ENCODE measurements around the gene DSG1. TPM values are rescaled to one million over a fixed set of nuclear protein-coding genes. Genes with fewer than 3 reads are reported as not detected.
A peak's percentile ranks its signal among the peaks of the same experiment; 100 is the strongest.

DSG1 gene
- 0.19 TPM for polyA plus RNA-seq
- long read RNA-seq, donor 1: 0 reads
- long read RNA-seq, donor 2: 0 reads
- long read RNA-seq, donor 3: 0 reads
- long read RNA-seq, donor 4: 0 reads
- long read RNA-seq, donor 5: 0 reads
- long read RNA-seq, donor 6: 0 reads
- long read RNA-seq, donor 7: 0 reads
- long read RNA-seq, donor 8: 0 reads
- long read RNA-seq, donor 9: 0 reads
- long read RNA-seq, donor 10: 0 reads
- long read RNA-seq, donor 11: 0 reads

DNA sequence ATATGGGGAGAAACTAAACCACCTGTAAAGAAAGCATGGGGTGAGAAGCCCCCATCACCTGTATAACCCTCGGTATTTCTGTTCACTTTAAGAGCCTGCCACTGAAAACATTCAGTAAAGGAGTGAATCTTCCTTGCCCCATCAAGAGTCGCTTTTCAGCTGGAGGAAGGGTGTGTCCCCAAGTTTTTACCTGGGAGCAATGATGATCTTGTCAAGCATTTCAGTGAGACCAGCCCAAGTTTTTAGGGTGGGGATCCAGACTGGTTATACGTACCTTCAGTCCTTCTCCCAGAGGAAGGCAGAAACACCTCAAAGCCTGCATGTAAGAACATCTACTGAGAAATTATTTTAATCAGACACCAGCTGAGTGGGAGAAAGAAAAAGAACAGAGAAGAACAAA lies at the start of gene DSG1:
DSG1 (plus strand) TSS at position 301 of the 400 bp plus-strand sequence. CDS start 141 bp downstream, outside the sequence.
- no peaks in the 10 kb centered on the region for H3K27me3 ChIP-seq (ENCODE audit: control insufficient read depth, insufficient read depth, low read length)
- no peaks in the 10 kb centered on the region for H3K9me3 ChIP-seq (ENCODE audit: control insufficient read depth, low read depth, low read length)
- DNase-seq: no peak
- H3K27ac ChIP-seq (ENCODE audit: low read length): no peak within 1 kb of the TSS
- no CpG with 5 or more reads among the region's 3 CpGs for WGBS (ENCODE audit: insufficient coverage, low lambda C conversion rate)
- no peak within 1 kb of the TSS for H3K4me3 ChIP-seq (ENCODE audit: low read length)
- H3K36me3 ChIP-seq (ENCODE audit: control insufficient read depth, insufficient read depth, low read length): no peaks in the 10 kb centered on the region
- H3K4me1 ChIP-seq (ENCODE audit: control insufficient read depth, insufficient read depth, low read length): no peaks in the 10 kb centered on the region

DNA sequence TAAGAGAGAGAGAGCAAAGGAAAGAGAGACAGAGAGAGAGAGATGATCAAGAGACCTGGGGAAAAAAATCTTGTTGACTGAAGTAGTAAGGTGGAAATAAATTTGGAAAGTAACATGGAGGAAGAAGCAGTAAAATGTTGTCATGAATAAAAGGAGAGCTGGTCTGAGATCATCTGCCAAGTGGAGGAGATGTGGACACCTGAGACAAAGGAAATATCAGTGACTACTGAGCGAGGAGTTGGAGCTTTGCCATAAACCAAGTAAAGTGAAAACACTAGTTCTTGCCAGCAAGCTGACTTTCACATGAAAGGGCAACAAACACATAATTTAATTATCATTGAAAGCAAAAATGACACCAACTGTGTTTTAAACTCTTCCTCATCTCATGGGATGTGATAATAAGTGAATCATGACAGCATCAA lies 49.0 kb upstream of the DSG1 start:
- peak in 1 of 2 donors; percentile 66 for DNase-seq
- Histone ChIP-seq H3K27ac (ENCODE audit: low read length) (peak overlapping the region; percentile 18), H3K9me3 (ENCODE audit: control insufficient read depth, low read depth, low read length) (no peaks in the 10 kb centered on the region), H3K4me3 (ENCODE audit: low read length) (no peak overlapping the region), H3K4me1 (ENCODE audit: control insufficient read depth, insufficient read depth, low read length) (peaks cover 12% of the 10 kb centered on the region), H3K27me3 (ENCODE audit: control insufficient read depth, insufficient read depth, low read length) (no peaks in the 10 kb centered on the region), H3K36me3 (ENCODE audit: control insufficient read depth, insufficient read depth, low read length) (no peaks in the 10 kb centered on the region)
- no CpG with 5 or more reads among the region's 1 CpG for WGBS (ENCODE audit: insufficient coverage, low lambda C conversion rate)

DNA sequence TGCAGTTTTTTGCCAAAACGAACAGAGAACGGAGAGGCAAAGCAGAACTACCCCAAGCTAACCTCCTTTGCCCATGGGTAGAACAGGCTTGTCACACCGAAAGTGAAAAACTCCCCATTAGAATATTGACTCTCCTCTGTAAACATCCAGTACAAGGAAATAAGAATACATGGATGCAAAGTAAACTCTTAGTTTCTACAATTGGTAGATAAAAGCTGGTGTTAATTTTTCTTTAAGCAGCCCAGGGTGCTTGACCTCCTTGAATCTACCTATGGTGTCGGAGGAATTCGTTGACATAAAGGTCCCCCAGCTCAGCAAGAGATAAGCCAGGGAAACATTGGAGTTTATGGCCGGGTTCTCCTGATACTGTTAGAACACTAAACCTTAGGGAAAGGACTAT lies 48.4 kb upstream of the DSG1 start:
- Histone ChIP-seq H3K27me3 (ENCODE audit: control insufficient read depth, insufficient read depth, low read length) (no peaks in the 10 kb centered on the region), H3K27ac (ENCODE audit: low read length) (peak overlapping the region; percentile 18), H3K4me3 (ENCODE audit: low read length) (no peak overlapping the region), H3K9me3 (ENCODE audit: control insufficient read depth, low read depth, low read length) (no peaks in the 10 kb centered on the region), H3K36me3 (ENCODE audit: control insufficient read depth, insufficient read depth, low read length) (no peaks in the 10 kb centered on the region), H3K4me1 (ENCODE audit: control insufficient read depth, insufficient read depth, low read length) (peaks cover 12% of the 10 kb centered on the region)
- WGBS (ENCODE audit: insufficient coverage, low lambda C conversion rate): 17% methylated on average over 2 of the region's 6 CpGs
- DNase-seq: peak; percentile 49 to 84

DNA sequence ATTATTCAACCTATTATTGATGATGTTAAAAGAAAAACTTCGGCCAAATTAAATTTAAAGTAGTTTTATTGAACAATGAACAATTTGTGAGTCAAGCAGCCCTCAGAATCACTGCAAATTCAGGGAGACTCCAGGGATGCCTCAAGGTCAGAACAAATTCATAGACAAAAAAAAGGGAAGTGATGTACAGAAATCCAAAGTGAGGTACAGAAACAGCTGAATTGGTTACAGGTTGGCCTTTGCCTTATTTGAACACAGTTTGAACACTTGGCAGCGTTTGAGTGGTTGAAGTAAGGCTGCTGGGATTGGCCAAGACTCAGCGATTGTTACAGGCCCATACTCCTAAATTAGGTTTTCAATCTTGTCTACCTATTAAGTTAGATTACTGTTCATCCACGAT lies 47.4 kb upstream of the DSG1 start:
- Histone ChIP-seq H3K27ac (ENCODE audit: low read length) (no peak overlapping the region), H3K9me3 (ENCODE audit: control insufficient read depth, low read depth, low read length) (no peaks in the 10 kb centered on the region), H3K36me3 (ENCODE audit: control insufficient read depth, insufficient read depth, low read length) (no peaks in the 10 kb centered on the region), H3K27me3 (ENCODE audit: control insufficient read depth, insufficient read depth, low read length) (no peaks in the 10 kb centered on the region), H3K4me1 (ENCODE audit: control insufficient read depth, insufficient read depth, low read length) (peaks cover 16% of the 10 kb centered on the region), H3K4me3 (ENCODE audit: low read length) (no peak overlapping the region)
- no peak for DNase-seq
- WGBS (ENCODE audit: insufficient coverage, low lambda C conversion rate): no CpG with 5 or more reads among the region's 4 CpGs

DNA sequence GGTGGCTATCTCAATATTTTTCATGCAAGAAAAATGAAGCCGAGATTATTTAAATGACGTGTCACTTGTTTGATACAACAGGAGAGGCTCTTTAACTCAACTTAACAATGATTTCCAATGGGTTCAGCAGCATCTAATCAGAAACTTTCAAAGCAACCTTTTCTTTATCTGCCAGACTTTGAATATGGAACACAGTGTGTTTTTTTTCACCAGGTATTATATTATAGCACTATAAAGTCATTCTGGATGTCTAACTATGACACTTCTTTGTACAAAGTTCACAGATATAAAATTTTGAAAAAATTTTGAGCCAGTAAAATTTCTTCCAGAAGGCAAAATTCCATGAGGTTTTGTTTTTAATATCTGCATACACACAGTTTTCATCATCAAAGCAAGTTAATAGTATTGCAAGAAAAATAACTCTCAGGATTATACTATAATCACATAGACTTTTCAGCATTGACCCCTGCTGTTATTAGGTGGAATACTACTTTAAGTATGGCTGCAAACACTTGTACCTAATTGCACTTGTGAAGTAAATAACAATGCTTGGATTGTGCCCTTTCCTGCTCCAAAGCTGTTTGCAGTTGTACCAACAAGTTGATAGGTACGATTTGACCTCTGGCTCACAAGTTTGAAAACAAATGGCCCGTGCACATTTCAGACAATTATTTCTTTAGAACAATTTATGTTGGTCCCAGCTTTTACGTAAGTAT lies 44.0 kb upstream of the DSG1 start:
- H3K9me3 ChIP-seq (ENCODE audit: control insufficient read depth, low read depth, low read length): no peaks in the 10 kb centered on the region
- WGBS (ENCODE audit: insufficient coverage, low lambda C conversion rate): 45% methylated on average over 5 of the region's 5 CpGs
- peaks cover 16% of the 10 kb centered on the region for H3K4me1 ChIP-seq (ENCODE audit: control insufficient read depth, insufficient read depth, low read length)
- H3K36me3 ChIP-seq (ENCODE audit: control insufficient read depth, insufficient read depth, low read length): no peaks in the 10 kb centered on the region
- H3K4me3 ChIP-seq (ENCODE audit: low read length): no peak overlapping the region
- H3K27ac ChIP-seq (ENCODE audit: low read length): no peak overlapping the region
- DNase-seq: peak in 1 of 2 donors; percentile 35
- no peaks in the 10 kb centered on the region for H3K27me3 ChIP-seq (ENCODE audit: control insufficient read depth, insufficient read depth, low read length)

DNA sequence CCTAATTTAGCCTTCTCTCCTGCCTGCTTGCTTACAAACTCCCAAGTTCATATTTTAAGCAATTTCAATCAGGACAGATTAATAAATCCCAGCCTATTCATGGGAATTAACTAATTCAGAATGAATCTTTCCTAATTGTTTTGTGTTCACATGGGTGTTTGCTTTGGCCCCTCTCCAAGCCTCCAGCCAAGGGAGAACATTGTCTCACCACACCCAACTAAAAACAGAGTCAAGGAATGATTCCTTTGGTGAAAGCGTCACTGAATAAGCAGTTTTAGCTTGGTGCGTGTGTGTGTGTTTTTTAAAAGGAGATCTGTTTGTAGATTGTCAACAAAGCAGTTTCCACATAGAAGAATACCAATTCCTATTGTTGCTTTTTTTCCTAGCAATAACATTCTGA lies 43.0 kb upstream of the DSG1 start:
- no peaks in the 10 kb centered on the region for H3K27me3 ChIP-seq (ENCODE audit: control insufficient read depth, insufficient read depth, low read length)
- H3K4me1 ChIP-seq (ENCODE audit: control insufficient read depth, insufficient read depth, low read length): peaks cover 16% of the 10 kb centered on the region
- no peak overlapping the region for H3K27ac ChIP-seq (ENCODE audit: low read length)
- no peak overlapping the region for H3K4me3 ChIP-seq (ENCODE audit: low read length)
- H3K36me3 ChIP-seq (ENCODE audit: control insufficient read depth, insufficient read depth, low read length): no peaks in the 10 kb centered on the region
- no peaks in the 10 kb centered on the region for H3K9me3 ChIP-seq (ENCODE audit: control insufficient read depth, low read depth, low read length)
- no peak for DNase-seq
- no CpG with 5 or more reads among the region's 2 CpGs for WGBS (ENCODE audit: insufficient coverage, low lambda C conversion rate)

DNA sequence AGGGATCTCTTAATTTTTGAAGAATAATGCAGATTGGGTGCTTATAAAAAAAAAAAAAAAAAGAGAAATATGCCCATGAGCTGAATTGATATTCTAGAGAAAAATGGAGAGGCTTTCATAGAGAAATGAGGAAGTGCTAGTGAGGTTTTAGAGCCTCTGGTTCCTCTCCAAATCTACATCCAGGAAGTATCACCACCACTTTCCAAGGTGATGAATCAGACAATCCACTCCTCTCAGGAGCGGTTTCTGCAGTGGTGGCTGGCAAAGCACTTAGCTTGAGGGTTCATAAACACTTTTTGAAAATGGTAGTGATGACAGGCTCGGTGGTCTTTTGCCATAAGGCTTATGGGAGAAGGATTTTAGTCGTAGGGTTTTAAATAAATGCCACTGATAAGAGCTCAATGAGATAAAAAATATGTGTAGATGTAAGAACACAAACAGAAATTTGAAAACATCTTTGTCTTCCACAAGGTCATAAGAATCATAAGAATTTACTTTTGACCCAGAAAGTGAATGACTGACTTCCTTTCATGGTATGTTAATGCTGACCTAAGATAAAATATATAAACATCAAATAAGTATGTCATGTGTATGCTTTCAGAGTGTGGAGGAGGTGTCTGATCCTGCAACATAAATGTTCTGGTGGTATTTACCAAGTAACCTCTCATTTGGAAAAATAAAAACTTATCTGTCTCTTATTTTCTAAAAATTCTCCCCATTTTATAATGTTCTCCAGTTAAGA lies 42.1 kb upstream of the DSG1 start:
- WGBS (ENCODE audit: insufficient coverage, low lambda C conversion rate): 65% methylated on average over 2 of the region's 3 CpGs
- H3K27ac ChIP-seq (ENCODE audit: low read length): no peak overlapping the region
- DNase-seq: no peak

DNA sequence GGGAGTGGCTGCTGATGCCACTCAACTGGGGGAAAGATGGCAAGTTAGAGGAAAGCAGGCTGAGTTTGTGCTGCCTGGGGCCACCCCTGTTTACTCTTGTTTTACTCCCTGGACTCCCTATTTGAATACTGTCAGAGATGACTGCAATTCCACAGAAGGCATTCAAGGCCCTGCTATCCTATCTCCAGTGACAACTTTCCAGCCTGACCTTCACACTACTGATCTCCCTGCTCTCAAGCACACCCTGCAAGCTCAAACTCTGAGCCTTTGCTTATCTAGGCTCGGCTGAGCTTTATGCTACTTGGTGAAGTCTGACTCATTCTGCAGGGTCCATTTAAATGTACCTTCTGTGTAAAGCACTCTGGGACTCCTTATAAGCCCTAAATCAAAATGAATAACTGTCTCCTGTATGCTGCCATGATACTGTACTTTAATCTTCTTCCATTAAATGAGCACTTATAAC lies 39.3 kb upstream of the DSG1 start:
- Histone ChIP-seq H3K36me3 (ENCODE audit: control insufficient read depth, insufficient read depth, low read length) (no peaks in the 10 kb centered on the region), H3K4me1 (ENCODE audit: control insufficient read depth, insufficient read depth, low read length) (peaks cover 13% of the 10 kb centered on the region), H3K27me3 (ENCODE audit: control insufficient read depth, insufficient read depth, low read length) (no peaks in the 10 kb centered on the region), H3K27ac (ENCODE audit: low read length) (peak overlapping the region; percentile 69), H3K4me3 (ENCODE audit: low read length) (no peak overlapping the region), H3K9me3 (ENCODE audit: control insufficient read depth, low read depth, low read length) (no peaks in the 10 kb centered on the region)
- no CpG with 5 or more reads among the region's 1 CpG for WGBS (ENCODE audit: insufficient coverage, low lambda C conversion rate)
- peak; percentile 93 to 96 for DNase-seq

More for the DNA sequence above, 42.1 kb upstream of the DSG1 start:
- H3K4me1 ChIP-seq (ENCODE audit: control insufficient read depth, insufficient read depth, low read length): peaks cover 13% of the 10 kb centered on the region
- no peak overlapping the region for H3K4me3 ChIP-seq (ENCODE audit: low read length)
- no peaks in the 10 kb centered on the region for H3K9me3 ChIP-seq (ENCODE audit: control insufficient read depth, low read depth, low read length)
- H3K36me3 ChIP-seq (ENCODE audit: control insufficient read depth, insufficient read depth, low read length): no peaks in the 10 kb centered on the region
- no peaks in the 10 kb centered on the region for H3K27me3 ChIP-seq (ENCODE audit: control insufficient read depth, insufficient read depth, low read length)

DNA sequence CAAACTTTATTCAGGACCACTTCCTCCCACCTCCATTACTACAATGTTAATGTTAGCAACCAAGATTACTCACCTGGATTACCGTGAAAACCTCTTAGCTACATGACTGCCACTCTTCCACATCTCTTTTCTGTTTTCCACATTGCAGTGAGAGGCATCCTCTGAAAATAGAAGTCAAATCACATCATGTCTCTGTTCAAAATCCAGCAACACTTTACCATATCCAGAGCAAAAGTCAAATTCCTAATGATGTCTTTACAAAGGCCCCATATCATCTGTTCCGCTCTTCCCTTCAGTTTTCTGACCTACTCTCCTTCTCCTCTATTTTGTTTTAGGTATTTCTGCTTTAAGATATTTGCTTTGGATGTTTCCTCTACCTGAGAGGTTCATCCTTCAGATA lies 37.5 kb upstream of the DSG1 start:
- Histone ChIP-seq H3K36me3 (ENCODE audit: control insufficient read depth, insufficient read depth, low read length) (no peaks in the 10 kb centered on the region), H3K4me1 (ENCODE audit: control insufficient read depth, insufficient read depth, low read length) (peaks cover 9% of the 10 kb centered on the region), H3K27ac (ENCODE audit: low read length) (no peak overlapping the region), H3K9me3 (ENCODE audit: control insufficient read depth, low read depth, low read length) (no peaks in the 10 kb centered on the region), H3K4me3 (ENCODE audit: low read length) (no peak overlapping the region), H3K27me3 (ENCODE audit: control insufficient read depth, insufficient read depth, low read length) (no peaks in the 10 kb centered on the region)
- 100% methylated on average over 1 of the region's 2 CpGs for WGBS (ENCODE audit: insufficient coverage, low lambda C conversion rate)
- DNase-seq: no peak

DNA sequence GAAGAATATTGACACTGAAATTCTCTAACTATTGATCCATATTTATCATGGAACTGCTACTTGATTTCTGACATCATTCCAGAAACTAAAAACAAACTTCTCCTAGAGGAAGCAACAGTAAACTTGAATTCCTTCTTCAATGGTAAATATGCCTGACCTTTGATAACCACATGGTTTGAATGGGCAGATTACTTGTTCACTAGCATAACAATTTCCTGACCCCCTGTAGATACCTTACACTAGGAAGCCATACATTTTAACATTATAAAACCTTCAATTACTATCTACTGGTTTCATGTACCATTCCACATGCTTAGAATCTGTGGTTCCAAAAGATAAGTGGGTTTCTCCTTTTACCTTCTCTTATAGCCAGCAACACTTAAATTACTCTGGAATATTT lies 36.5 kb upstream of the DSG1 start:
- Histone ChIP-seq H3K9me3 (ENCODE audit: control insufficient read depth, low read depth, low read length) (no peaks in the 10 kb centered on the region), H3K27ac (ENCODE audit: low read length) (no peak overlapping the region), H3K36me3 (ENCODE audit: control insufficient read depth, insufficient read depth, low read length) (no peaks in the 10 kb centered on the region), H3K27me3 (ENCODE audit: control insufficient read depth, insufficient read depth, low read length) (no peaks in the 10 kb centered on the region), H3K4me3 (ENCODE audit: low read length) (no peak overlapping the region), H3K4me1 (ENCODE audit: control insufficient read depth, insufficient read depth, low read length) (peaks cover 9% of the 10 kb centered on the region)
- no peak for DNase-seq

Data from large intestine (tissue), 12 donors.